CD14-positive monocyte (primary cell): ENCODE measurements around the gene ZNF768. TPM values are rescaled to one million over a fixed set of nuclear protein-coding genes. Genes with fewer than 3 reads are reported as not detected.
A peak's percentile ranks its signal among the peaks of the same experiment; 100 is the strongest.
"Not testable (repeated sequence)": the region's sequence is repeated elsewhere in the genome, so short reads cannot be mapped to it uniquely, and the experiment has no call there.

Experiments used
- DNase-seq, 3 donors: peaks; one replicate each; pipeline ENCODE4 v3.0.0-alpha.2; 2011 to 2022
- H2AFZ ChIP-seq: 2 replicates; pipeline ENCODE4 v1.6.0; 2012; ENCODE audit warnings: mild to moderate bottlenecking, low read depth, low read length, inconsistent platforms; ENCODE audit not compliant: insufficient read depth, poor library complexity, severe bottlenecking
- H3K27ac ChIP-seq, 2 donors: 1 replicate in 1 of 2; 2 replicates in 1 of 2; pipeline ENCODE4 v1.5.1; 2012 to 2013; ENCODE audit warnings: low read length in 2 of 2, control low read depth in 1 of 2, inconsistent platforms in 1 of 2, low read depth in 1 of 2, mild to moderate bottlenecking in 1 of 2
- H3K27me3 ChIP-seq, 2 donors: one replicate each; pipeline versions ENCODE4 v1.6.0 to v1.6.1; 2011 to 2013; ENCODE audit warnings: low read length in 2 of 2; ENCODE audit not compliant: control insufficient read depth in 2 of 2, insufficient read depth in 2 of 2
- H3K36me3 ChIP-seq, 2 donors: replicated peaks in 1 of 2; 1 replicate in 1 of 2; 2 replicates in 1 of 2; pipeline versions ENCODE4 v1.5.1 to v1.6.1; 2012 to 2013; ENCODE audit warnings: low read length in 2 of 2, control low read depth in 1 of 2, inconsistent platforms in 1 of 2, mild to moderate bottlenecking in 1 of 2; ENCODE audit not compliant: insufficient read depth in 2 of 2, control insufficient read depth in 1 of 2
- H3K4me1 ChIP-seq, 2 donors: 1 replicate in 1 of 2; 2 replicates in 1 of 2; pipeline versions ENCODE4 v1.5.1 to v1.6.1; 2012 to 2013; ENCODE audit warnings: low read length in 2 of 2, control low read depth in 1 of 2, inconsistent platforms in 1 of 2, mild to moderate bottlenecking in 1 of 2, moderate library complexity in 1 of 2; ENCODE audit not compliant: insufficient read depth in 2 of 2, control insufficient read depth in 1 of 2
- H3K4me2 ChIP-seq: replicated peaks from 2 replicates; pipeline ENCODE3; 2012; ENCODE audit warnings: low read length, moderate library complexity, mild to moderate bottlenecking; ENCODE audit not compliant: poor library complexity, severe bottlenecking; ENCODE audit errors: extremely low read depth
- H3K4me3 ChIP-seq, 3 experiments: fragments of 200-600 bp in 1 of 3; sonication (generic) in 1 of 3; replicated peaks in 1 of 3; 1 replicate in 2 of 3; 2 replicates in 1 of 3; pipeline ENCODE4 v1.5.1; 2011 to 2013; ENCODE audit warnings: low read length in 3 of 3, mild to moderate bottlenecking in 3 of 3, control low read depth in 2 of 3, low read depth in 2 of 3, inconsistent platforms in 1 of 3, moderate library complexity in 1 of 3
- H3K79me2 ChIP-seq: 2 replicates; pipeline ENCODE4 v1.6.0; 2012; ENCODE audit warnings: mild to moderate bottlenecking, control low read depth, inconsistent platforms, low read length, moderate library complexity; ENCODE audit not compliant: insufficient read depth
- H3K9ac ChIP-seq: 2 replicates; pipeline ENCODE4 v1.6.0; 2017; ENCODE audit warnings: low read length, mild to moderate bottlenecking; ENCODE audit not compliant: insufficient read depth, poor library complexity, severe bottlenecking
- H3K9me3 ChIP-seq, 2 donors: replicated peaks in 1 of 2; 1 replicate in 1 of 2; 2 replicates in 1 of 2; pipeline versions ENCODE4 v1.5.1 to v1.6.1; 2012 to 2013; ENCODE audit warnings: low read length in 2 of 2, control low read depth in 1 of 2; ENCODE audit not compliant: control insufficient read depth in 1 of 2, insufficient read depth in 1 of 2
- H4K20me1 ChIP-seq: 2 replicates; pipeline ENCODE4 v1.6.0; 2012; ENCODE audit warnings: mild to moderate bottlenecking, low read length, control low read depth, moderate library complexity; ENCODE audit not compliant: insufficient read depth
- H3K27ac Mint-ChIP-seq, 7 donors: one replicate each; pipeline ENCODE4 v1.8.0; 2020; ENCODE audit warnings: mild to moderate bottlenecking in 7 of 7, mixed read lengths in 7 of 7, moderate library complexity in 6 of 7, inconsistent platforms in 2 of 7
- H3K27me3 Mint-ChIP-seq, 3 donors: one replicate each; pipeline ENCODE4 v1.8.0; 2021 to 2022; ENCODE audit warnings: low read depth in 3 of 3, mild to moderate bottlenecking in 3 of 3, mixed read lengths in 3 of 3, moderate library complexity in 3 of 3, inconsistent platforms in 1 of 3
- H3K36me3 Mint-ChIP-seq, 2 donors: one replicate each; pipeline ENCODE4 v1.8.0; 2020; ENCODE audit warnings: mixed read lengths in 2 of 2, inconsistent platforms in 1 of 2, mild to moderate bottlenecking in 1 of 2
- H3K4me1 Mint-ChIP-seq: one replicate; pipeline ENCODE4 v1.8.0; 2020; ENCODE audit warnings: mild to moderate bottlenecking, mixed read lengths
- H3K4me3 Mint-ChIP-seq, 2 donors: one replicate each; pipeline ENCODE4 v1.8.0; 2020; ENCODE audit warnings: mild to moderate bottlenecking in 2 of 2, mixed read lengths in 2 of 2, moderate library complexity in 1 of 2
- H3K9me3 Mint-ChIP-seq, 7 donors: one replicate each; pipeline ENCODE4 v1.8.0; 2020 to 2022; ENCODE audit warnings: mixed read lengths in 7 of 7, mild to moderate bottlenecking in 6 of 7, moderate library complexity in 6 of 7, inconsistent platforms in 2 of 7
- CTCF ChIP-seq: fragments of 200-600 bp; IDR thresholded peaks from one replicate; pipeline ENCODE4 v1.8.0; 2022; ENCODE audit warnings: antibody characterized with exemption, mild to moderate bottlenecking
- WGBS: methylation state at CpG from one replicate; pipeline ENCODE4 v1.1.5; 2013; ENCODE audit warnings: missing lambda C conversion rate; ENCODE audit not compliant: insufficient coverage; 5-methylcytosine and 5-hydroxymethylcytosine counted together
- intact Hi-C, 2 donors: fragments of 100-400 bp; cut with micrococcal nuclease; formaldehyde crosslinking; loops; one replicate each; pipeline versions ENCODE4 v1.15.0 to v1.15.1; 2023
- polyA plus RNA-seq, 3 donors: library from polyadenylated mRNA; depleted of rRNA in 1 of 3; unstranded in 2 of 3; stranded (reverse) in 1 of 3; fragments of 300-500 nt in 2 of 3; fragments of >200 nt in 1 of 3; fragmentation: Illumina TruSeq in 2 of 3; gene quantifications; 1 replicate in 2 of 3; 2 replicates in 1 of 3; pipeline ENCODE4 v1.2.3, GENCODE V29; 2012 to 2021

ZNF768 gene
- polyA plus RNA-seq, 3 donors, result 2.8 to 13.4 (median 3.0) TPM

DNA sequence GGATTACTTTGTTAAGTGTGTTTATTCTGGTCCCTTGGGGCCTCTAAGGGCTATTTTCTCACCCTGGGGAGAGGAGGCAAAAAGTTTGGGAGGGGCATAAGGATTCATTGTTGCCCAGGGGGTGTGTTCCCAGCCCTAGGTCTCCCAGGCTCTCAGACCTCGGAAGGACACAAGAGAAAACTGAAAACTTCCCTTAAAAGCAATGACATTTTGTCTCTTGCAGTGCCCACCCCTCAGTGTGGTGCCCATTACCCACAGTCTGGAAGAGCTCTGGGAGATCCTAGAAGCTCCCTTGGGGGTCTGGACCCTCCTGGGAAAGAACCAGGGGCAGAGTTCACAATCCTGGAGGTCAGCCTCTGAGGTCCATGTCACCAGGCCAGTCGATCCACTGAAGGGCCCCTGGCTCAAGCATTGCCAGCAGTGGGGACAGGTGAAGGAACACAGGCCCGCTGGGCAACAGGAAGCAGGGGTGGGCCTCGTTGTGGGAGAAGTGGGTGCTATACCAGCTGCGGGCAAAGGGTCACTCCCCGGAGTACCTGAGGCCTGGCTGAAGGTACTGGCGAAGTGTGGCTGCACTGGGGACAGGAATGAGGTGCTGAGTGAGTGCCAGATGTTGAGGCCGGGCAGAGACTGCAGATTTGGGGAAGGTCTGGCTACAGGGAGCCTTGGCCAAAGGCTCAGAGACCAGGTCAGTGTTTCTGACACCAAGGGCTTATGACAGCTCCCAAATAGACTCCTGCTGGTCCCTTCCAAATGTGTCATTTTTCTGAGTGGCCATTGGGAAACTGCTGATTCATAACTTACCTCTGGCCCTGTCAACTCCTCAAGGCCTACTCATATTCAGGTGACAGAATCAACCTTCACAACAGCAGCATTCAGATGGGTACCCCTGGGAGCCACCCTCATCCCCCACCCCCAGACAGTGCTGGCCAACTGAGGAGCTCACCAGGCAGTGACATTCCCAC is 12.9 kb upstream of the ZNF768 start:
- Histone ChIP-seq H3K4me2 (no peak overlapping the region), H3K27me3 (no peaks in the 10 kb centered on the region), H3K79me2 (peaks cover 18% of the 10 kb centered on the region), H3K36me3 (no peaks in the 10 kb centered on the region), H3K9me3 (no peaks in the 10 kb centered on the region), H3K4me1 (peaks cover 16 to 21% of the 10 kb centered on the region in 2 donors), H4K20me1 (no peaks in the 10 kb centered on the region), H3K27ac (no peak overlapping the region), H3K9ac (no peak overlapping the region), H3K4me3 (no peak overlapping the region), H2AFZ (no peak overlapping the region)
- DNase-seq, result no peak
- TF ChIP-seq CTCF, result no peak
- Mint-ChIP-seq H3K9me3 (no peaks in the 10 kb centered on the region), H3K4me3 (no peak overlapping the region), H3K27me3 (peaks cover 0 to 3% (median 2%) of the 10 kb centered on the region in 3 donors), H3K27ac (peak overlapping the region in 1 of 7 donors; percentile 11), H3K36me3 (peaks cover 2 to 4% of the 10 kb centered on the region in 2 donors), H3K4me1 (peaks cover 25% of the 10 kb centered on the region)
- 89% methylated on average over 7 of the region's 8 CpGs for WGBS
- intact Hi-C loops, result loop anchor here in 1 of 2 donors (5.0 kb wide), 1 partner anchor 33 kb away; the partner anchor contains the start of gene ZNF688

DNA sequence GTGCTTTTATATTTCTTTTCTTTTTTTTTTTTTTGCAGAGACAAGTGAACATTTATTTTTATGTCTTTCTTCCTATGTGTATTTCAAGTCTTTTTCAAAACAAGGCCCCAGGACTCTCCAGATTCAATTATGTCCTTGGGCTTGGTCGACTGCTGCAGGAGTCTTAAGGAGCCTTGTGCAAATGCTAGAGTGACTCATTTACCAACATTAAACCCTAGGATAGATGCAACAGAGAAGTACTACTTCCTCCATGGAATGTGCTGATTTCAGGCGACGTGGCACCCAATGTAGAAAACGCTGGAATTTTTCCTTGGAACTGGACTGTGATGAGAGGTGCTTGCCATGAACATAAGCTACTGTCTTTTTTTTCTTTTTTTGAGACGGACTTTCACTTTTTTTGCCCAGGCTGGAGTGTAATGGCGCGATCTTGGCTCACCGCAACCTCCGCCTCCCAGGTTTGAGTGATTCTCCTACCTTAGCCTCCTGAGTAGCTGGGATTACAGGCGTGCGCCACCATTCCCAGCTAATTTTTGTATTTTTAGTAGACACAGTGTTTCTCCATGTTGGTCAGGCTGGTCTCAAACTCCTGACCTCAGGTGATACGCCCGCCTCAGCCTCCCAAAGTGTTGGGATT is 10.1 kb upstream of the ZNF768 start:
- peak overlapping the region in 5 of 7 donors; percentile 6 to 92 (median 71) for H3K27ac Mint-ChIP-seq
- H3K27ac ChIP-seq, H2AFZ ChIP-seq, H3K27me3 ChIP-seq, H4K20me1 ChIP-seq, H3K4me3 Mint-ChIP-seq, H3K9me3 ChIP-seq, H3K27me3 Mint-ChIP-seq, H3K9me3 Mint-ChIP-seq, H3K9ac ChIP-seq: not testable (repeated sequence)
- peaks cover 34% of the 10 kb centered on the region for H3K4me1 Mint-ChIP-seq
- peaks cover 8 to 20% of the 10 kb centered on the region in 2 donors for H3K36me3 Mint-ChIP-seq
- H3K4me3 ChIP-seq, result peak overlapping the region in 1 of 3 experiments; percentile 87
- peak overlapping the region; percentile 88 for H3K4me2 ChIP-seq
- peaks cover 11 to 16% of the 10 kb centered on the region in 2 donors for H3K36me3 ChIP-seq
- DNase-seq, result peak in 2 of 3 donors; percentile 31 to 56
- peaks cover 28 to 35% of the 10 kb centered on the region in 2 donors for H3K4me1 ChIP-seq
- peaks cover 37% of the 10 kb centered on the region for H3K79me2 ChIP-seq
- 66% methylated on average over 7 of the region's 13 CpGs for WGBS
- intact Hi-C loops, result loop anchor here in 1 of 2 donors (5.0 kb wide), 1 partner anchor 36 kb away; the partner anchor contains the start of gene ZNF688
